Mesothelial cell of epicardium (in vitro differentiated cells): ENCODE results near the gene FADS3. TPM values are rescaled to one million over a fixed set of nuclear protein-coding genes. Genes with fewer than 3 reads are reported as not detected.
A peak's percentile ranks its signal among the peaks of the same experiment; 100 is the strongest.

Source experiments
- DNase-seq, 2 experiments: peaks; one replicate each; pipeline ENCODE4 v3.0.0; 2021; ENCODE audit warnings: low spot score in 2 of 2; ENCODE audit not compliant: unreplicated experiment in 2 of 2
- H3K27ac Mint-ChIP-seq: 2 replicates; pipeline ENCODE4 v1.8.0; 2021; ENCODE audit warnings: mixed read lengths
- H3K27me3 Mint-ChIP-seq: 2 replicates; pipeline ENCODE4 v1.8.0; 2021; ENCODE audit warnings: low read depth, mixed read lengths
- H3K36me3 Mint-ChIP-seq: 2 replicates; pipeline ENCODE4 v1.8.0; 2021; ENCODE audit warnings: mixed read lengths
- H3K4me1 Mint-ChIP-seq: 2 replicates; pipeline ENCODE4 v1.8.0; 2021; ENCODE audit warnings: mixed read lengths
- H3K4me3 Mint-ChIP-seq: 2 replicates; pipeline ENCODE4 v1.8.0; 2021; ENCODE audit warnings: mild to moderate bottlenecking, moderate library complexity, mixed read lengths
- H3K9me3 Mint-ChIP-seq: 2 replicates; pipeline ENCODE4 v1.8.0; 2021; ENCODE audit warnings: mixed read lengths
- microRNA-seq: library from miRNA; unstranded; fragments of <30 nt; microRNA quantifications from one replicate; pipeline ENCODE4 v1.2.0, GENCODE V29; 2021; ENCODE audit warnings: inconsistent platforms, mixed read lengths
- total RNA-seq: library from RNA; stranded (reverse); gene quantifications from 3 replicates; pipeline ENCODE4 v1.2.1, GENCODE V29; 2021
- TF ChIP-seq, protein P1 (sequence below): fragments of 200-600 bp; sonication (generic); IDR thresholded peaks from one replicate; pipeline ENCODE4 v1.5.0; 2021; ENCODE audit warnings: antibody characterized with exemption; ENCODE audit not compliant: unreplicated experiment

Gene FADS3
- total RNA-seq, 1 donor from 2014 or later = 8.9 TPM

GRCh38 chr11:61829806-61830205 is 61.5 kb downstream of the FADS3 start:
- Mint-ChIP-seq H3K27me3 (no peaks in the 10 kb centered on the region), H3K36me3 (peaks cover 2% of the 10 kb centered on the region), H3K4me3 (peak overlapping the region; percentile 89), H3K4me1 (peaks cover 61% of the 10 kb centered on the region), H3K9me3 (no peaks in the 10 kb centered on the region), H3K27ac (peak overlapping the region; percentile 94)
- no peak for DNase-seq
- TF ChIP-seq, protein P1, sequence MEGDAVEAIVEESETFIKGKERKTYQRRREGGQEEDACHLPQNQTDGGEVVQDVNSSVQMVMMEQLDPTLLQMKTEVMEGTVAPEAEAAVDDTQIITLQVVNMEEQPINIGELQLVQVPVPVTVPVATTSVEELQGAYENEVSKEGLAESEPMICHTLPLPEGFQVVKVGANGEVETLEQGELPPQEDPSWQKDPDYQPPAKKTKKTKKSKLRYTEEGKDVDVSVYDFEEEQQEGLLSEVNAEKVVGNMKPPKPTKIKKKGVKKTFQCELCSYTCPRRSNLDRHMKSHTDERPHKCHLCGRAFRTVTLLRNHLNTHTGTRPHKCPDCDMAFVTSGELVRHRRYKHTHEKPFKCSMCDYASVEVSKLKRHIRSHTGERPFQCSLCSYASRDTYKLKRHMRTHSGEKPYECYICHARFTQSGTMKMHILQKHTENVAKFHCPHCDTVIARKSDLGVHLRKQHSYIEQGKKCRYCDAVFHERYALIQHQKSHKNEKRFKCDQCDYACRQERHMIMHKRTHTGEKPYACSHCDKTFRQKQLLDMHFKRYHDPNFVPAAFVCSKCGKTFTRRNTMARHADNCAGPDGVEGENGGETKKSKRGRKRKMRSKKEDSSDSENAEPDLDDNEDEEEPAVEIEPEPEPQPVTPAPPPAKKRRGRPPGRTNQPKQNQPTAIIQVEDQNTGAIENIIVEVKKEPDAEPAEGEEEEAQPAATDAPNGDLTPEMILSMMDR = no peak

DNA sequence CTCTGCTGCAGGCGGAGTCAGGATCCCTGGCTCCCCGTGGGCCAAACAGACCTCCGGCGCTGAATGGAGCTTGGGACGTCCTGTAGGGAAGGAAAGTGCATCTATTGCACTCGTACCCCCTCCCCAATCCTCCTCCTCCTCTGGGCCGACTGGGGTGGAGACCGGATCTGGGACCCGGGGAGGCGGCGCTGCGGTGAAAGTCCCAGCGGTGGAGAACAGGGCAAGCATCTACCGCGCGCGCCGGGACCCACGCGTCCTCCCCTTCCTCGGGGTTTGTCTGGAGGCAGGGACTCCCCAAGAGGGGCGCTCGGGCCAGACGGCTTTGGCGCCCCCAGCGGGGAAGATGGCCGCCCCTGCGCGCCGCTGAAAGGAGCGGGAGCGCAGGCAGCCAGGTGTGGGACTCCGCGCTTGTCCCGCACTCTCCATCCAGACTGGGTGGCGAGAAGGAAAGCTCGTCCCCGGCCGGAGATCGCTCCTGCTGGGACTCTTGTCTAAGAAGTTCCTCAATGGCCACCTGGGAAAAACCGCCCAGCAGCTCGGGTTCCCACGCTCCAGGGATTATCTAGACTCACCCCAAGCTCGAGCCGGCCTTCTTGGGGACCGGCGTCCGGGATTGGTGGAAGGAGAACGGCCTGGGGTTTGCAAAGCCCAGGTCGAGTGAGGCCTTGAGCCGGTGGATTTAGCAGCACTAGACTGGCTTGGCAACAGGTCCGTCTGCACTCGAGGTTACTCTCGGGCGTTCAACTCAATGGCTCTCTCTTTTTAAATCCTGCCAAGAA is 62.5 kb downstream of the FADS3 start:
- peak; percentile 48 to 72 for DNase-seq
- H3K36me3 Mint-ChIP-seq = peaks cover 2% of the 10 kb centered on the region
- peak overlapping the region; percentile 95 for H3K27ac Mint-ChIP-seq
- H3K9me3 Mint-ChIP-seq = no peaks in the 10 kb centered on the region
- H3K4me1 Mint-ChIP-seq = peaks cover 53% of the 10 kb centered on the region
- no peaks in the 10 kb centered on the region for H3K27me3 Mint-ChIP-seq
- TF ChIP-seq, protein P1 = no peak
- peak overlapping the region; percentile 89 for H3K4me3 Mint-ChIP-seq

- no peak for DNase-seq
- H3K4me1 Mint-ChIP-seq = peaks cover 48% of the 10 kb centered on the region
- H3K9me3 Mint-ChIP-seq = no peaks in the 10 kb centered on the region
- TF ChIP-seq, protein P1 = no peak
- H3K27me3 Mint-ChIP-seq = no peaks in the 10 kb centered on the region
- H3K27ac Mint-ChIP-seq = peak overlapping the region; percentile 95
- H3K36me3 Mint-ChIP-seq = peaks cover 2% of the 10 kb centered on the region
- H3K4me3 Mint-ChIP-seq = peak overlapping the region; percentile 89
These were observed 63.0 kb downstream of the FADS3 start for GRCh38 chr11:61828379-61828628.

- peak within 1 kb of the TSS; percentile 98 for H3K27ac Mint-ChIP-seq
- H3K9me3 Mint-ChIP-seq = no peaks in the 10 kb centered on the region
- TF ChIP-seq, protein P1 = no peak
- H3K4me1 Mint-ChIP-seq = peaks cover 44% of the 10 kb centered on the region
- no peaks in the 10 kb centered on the region for H3K27me3 Mint-ChIP-seq
- peak within 1 kb of the TSS; percentile 89 for H3K4me3 Mint-ChIP-seq
- peak; percentile 85 to 91 for DNase-seq
- peaks cover 2% of the 10 kb centered on the region for H3K36me3 Mint-ChIP-seq
These were observed 63.6 kb downstream of the FADS3 start, which contains the start of gene FADS2 for GRCh38 chr11:61827571-61828378. FADS2 (plus strand) TSS chr11:61828300; CDS start chr11:61828391, 91 bp downstream.

GRCh38 chr11:61826930-61827570 is 64.3 kb downstream of the FADS3 start:
- Mint-ChIP-seq H3K27me3 (no peaks in the 10 kb centered on the region), H3K4me1 (peaks cover 39% of the 10 kb centered on the region), H3K4me3 (peak overlapping the region; percentile 89), H3K36me3 (peaks cover 2% of the 10 kb centered on the region), H3K27ac (peak overlapping the region; percentile 98), H3K9me3 (no peaks in the 10 kb centered on the region)
- no peak for DNase-seq
- TF ChIP-seq, protein P1 = no peak

Small RNA genes within 50 kb of the gene (microRNA-seq; reads per million reads assigned to microRNA genes)
- not detected for gene MIR6746

Other genes starting within 250 kb of the FADS3 start
- gene DAGLA, start 211.2 kb downstream of the FADS3 start, total RNA-seq = 7.1 to 8.1 TPM (median 8.1 TPM) in 3 replicates
- 401 to 436 TPM (median 428 TPM) in 3 replicates for gene MYRF, start 138.9 kb downstream of the FADS3 start, total RNA-seq
- 139 to 154 TPM (median 148 TPM) in 3 replicates for gene TMEM258, start 98.9 kb downstream of the FADS3 start, total RNA-seq
- 19.5 to 20.9 TPM (median 20.3 TPM) in 3 replicates for gene FEN1, start 98.6 kb downstream of the FADS3 start, total RNA-seq
- 108 to 115 TPM (median 108 TPM) in 3 replicates for gene FADS1, start 74.5 kb downstream of the FADS3 start, total RNA-seq
- 317 to 337 TPM (median 324 TPM) in 3 replicates for gene FADS2, start 63.2 kb downstream of the FADS3 start, total RNA-seq
- gene RAB3IL1, start 26.0 kb upstream of the FADS3 start, total RNA-seq = 10.6 to 12.0 TPM (median 11.9 TPM) in 3 replicates
- gene BEST1, start 58.8 kb upstream of the FADS3 start, total RNA-seq = 0.64 to 1.1 TPM (median 0.90 TPM) in 3 replicates
- 1,419 to 1,500 TPM (median 1,460 TPM) in 3 replicates for gene FTH1, start 76.1 kb upstream of the FADS3 start, total RNA-seq
- gene INCENP, start 232.5 kb upstream of the FADS3 start, total RNA-seq = 50.4 to 51.6 TPM (median 50.9 TPM) in 3 replicates